Upper lobe of right lung (tissue), 1 donor: Measurements from ENCODE around the gene PAFAH1B2. TPM values are rescaled to one million over a fixed set of nuclear protein-coding genes. Genes with fewer than 3 reads are reported as not detected.

Source experiments
- ATAC-seq: fragments of 200-7000 bp; cut with Tn5 transposase; one replicate; pipeline ENCODE4 v1.9.1; 2020; ENCODE audit warnings: mild to moderate bottlenecking, moderate library complexity
- DNase-seq: peaks from one replicate; pipeline ENCODE4 v3.0.0-alpha.2; 2020
- H3K27ac ChIP-seq: fragments of 200-600 bp; one replicate; pipeline ENCODE4 v1.8.0; 2022
- H3K27me3 ChIP-seq: fragments of 200-600 bp; one replicate; pipeline ENCODE4 v1.8.0; 2022; ENCODE audit warnings: mild to moderate bottlenecking
- H3K36me3 ChIP-seq: fragments of 200-600 bp; one replicate; pipeline ENCODE4 v1.8.0; 2022
- H3K4me1 ChIP-seq: fragments of 200-600 bp; one replicate; pipeline ENCODE4 v1.8.0; 2022
- H3K4me3 ChIP-seq: fragments of 200-600 bp; one replicate; pipeline ENCODE4 v1.8.0; 2022; ENCODE audit warnings: mild to moderate bottlenecking
- H3K9me3 ChIP-seq: fragments of 200-600 bp; one replicate; pipeline ENCODE4 v1.8.0; 2022
- CTCF ChIP-seq: fragments of 200-600 bp; IDR thresholded peaks from one replicate; pipeline ENCODE4 v1.8.0; 2022; ENCODE audit warnings: antibody characterized with exemption
- intact Hi-C: fragments of 100-400 bp; cut with DNase I; formaldehyde crosslinking; loops from one replicate; pipeline ENCODE4 v1.11.0; 2022
- total RNA-seq: library from RNA; stranded (reverse); fragmentation: NEBNext Ultra II Directional; extraction: Animal tissue kit (Norgen Biotek cat#: 25700); gene quantifications from one replicate; pipeline ENCODE4 v1.2.1, GENCODE V29; 2021
- donor health status: DM: no; HTN: yes; CAD: no; lungs with severe emphysema.

PAFAH1B2 gene
- total RNA-seq, 1 donor from 2014 or later = 86.9 TPM

GRCh38 chr11:117221775-117222517 lies 77.9 kb downstream of the PAFAH1B2 start:
- Histone ChIP-seq H3K9me3 (no peaks in the 10 kb centered on the region), H3K4me1 (peaks cover 30% of the 10 kb centered on the region), H3K27me3 (no peaks in the 10 kb centered on the region), H3K4me3 (no peak overlapping the region), H3K27ac (peak overlapping the region; percentile 70), H3K36me3 (peaks cover 80% of the 10 kb centered on the region)
- intact Hi-C loops = loop anchor here (10.0 kb wide), 1 partner anchor 117 kb away; no protein-coding TSS in a partner anchor
- no peak for DNase-seq
- no peak for TF ChIP-seq CTCF
- ATAC-seq = peak; percentile 74

- Histone ChIP-seq H3K4me3 (no peak overlapping the region), H3K27ac (no peak overlapping the region), H3K27me3 (no peaks in the 10 kb centered on the region), H3K9me3 (no peaks in the 10 kb centered on the region), H3K4me1 (peaks cover 30% of the 10 kb centered on the region), H3K36me3 (peaks cover 86% of the 10 kb centered on the region)
- ATAC-seq (no peak), DNase-seq (no peak)
- intact Hi-C loops = loop anchor here (10.0 kb wide), 1 partner anchor 118 kb away; no protein-coding TSS in a partner anchor
- no peak for TF ChIP-seq CTCF
These were observed 79.1 kb downstream of the PAFAH1B2 start for GRCh38 chr11:117222991-117223740.

GRCh38 chr11:117223741-117224689 lies 79.9 kb downstream of the PAFAH1B2 start:
- peaks cover 86% of the 10 kb centered on the region for H3K36me3 ChIP-seq
- DNase-seq = no peak
- intact Hi-C loops = loop anchor here (10.0 kb wide), 1 partner anchor 119 kb away; no protein-coding TSS in a partner anchor

GRCh38 chr11:117225553-117226170 lies 81.6 kb downstream of the PAFAH1B2 start:
- Histone ChIP-seq H3K27ac (no peak overlapping the region), H3K9me3 (no peaks in the 10 kb centered on the region), H3K4me3 (no peak overlapping the region), H3K27me3 (no peaks in the 10 kb centered on the region), H3K36me3 (peaks cover 82% of the 10 kb centered on the region), H3K4me1 (peaks cover 15% of the 10 kb centered on the region)
- TF ChIP-seq CTCF = no peak
- no peak for DNase-seq
- intact Hi-C loops = loop anchor here (10.0 kb wide), 1 partner anchor 121 kb away; no protein-coding TSS in a partner anchor
- no peak for ATAC-seq

More at GRCh38 chr11:117223741-117224689, 79.9 kb downstream of the PAFAH1B2 start:
- no peak overlapping the region for H3K27ac ChIP-seq
- no peak for TF ChIP-seq CTCF
- no peaks in the 10 kb centered on the region for H3K9me3 ChIP-seq
- peaks cover 24% of the 10 kb centered on the region for H3K4me1 ChIP-seq
- ATAC-seq = no peak
- H3K4me3 ChIP-seq = no peak overlapping the region
- no peaks in the 10 kb centered on the region for H3K27me3 ChIP-seq

Other genes with a start within 250 kb of the PAFAH1B2 start
- gene SIK3, start 45.9 kb upstream of the PAFAH1B2 start, total RNA-seq = 37.1 TPM
- gene SIDT2, start 34.5 kb downstream of the PAFAH1B2 start, total RNA-seq = 107 TPM
- 465 TPM for gene TAGLN, start 55.1 kb downstream of the PAFAH1B2 start, total RNA-seq
- gene PCSK7, start 87.8 kb downstream of the PAFAH1B2 start, total RNA-seq = 57.8 TPM
- gene RNF214, start 88.4 kb downstream of the PAFAH1B2 start, total RNA-seq = 27.1 TPM
- gene BACE1-AS, start 147.1 kb downstream of the PAFAH1B2 start, total RNA-seq = 8.2 TPM
- gene BACE1, start 172.0 kb downstream of the PAFAH1B2 start, total RNA-seq = 28.9 TPM
- gene CEP164, start 183.6 kb downstream of the PAFAH1B2 start, total RNA-seq = 25.2 TPM